GM11168 (cell line): ENCODE measurements around the gene CD247.

ENCODE experiments used
- in situ Hi-C: fragments of 300-500 bp; cut with MboI; formaldehyde crosslinking; loops from one replicate; pipeline ENCODE4 v1.12.0; 2022; ENCODE audit warnings: low sequenced_read_pairs; ENCODE audit not compliant: unreplicated experiment

The CD247 gene

DNA sequence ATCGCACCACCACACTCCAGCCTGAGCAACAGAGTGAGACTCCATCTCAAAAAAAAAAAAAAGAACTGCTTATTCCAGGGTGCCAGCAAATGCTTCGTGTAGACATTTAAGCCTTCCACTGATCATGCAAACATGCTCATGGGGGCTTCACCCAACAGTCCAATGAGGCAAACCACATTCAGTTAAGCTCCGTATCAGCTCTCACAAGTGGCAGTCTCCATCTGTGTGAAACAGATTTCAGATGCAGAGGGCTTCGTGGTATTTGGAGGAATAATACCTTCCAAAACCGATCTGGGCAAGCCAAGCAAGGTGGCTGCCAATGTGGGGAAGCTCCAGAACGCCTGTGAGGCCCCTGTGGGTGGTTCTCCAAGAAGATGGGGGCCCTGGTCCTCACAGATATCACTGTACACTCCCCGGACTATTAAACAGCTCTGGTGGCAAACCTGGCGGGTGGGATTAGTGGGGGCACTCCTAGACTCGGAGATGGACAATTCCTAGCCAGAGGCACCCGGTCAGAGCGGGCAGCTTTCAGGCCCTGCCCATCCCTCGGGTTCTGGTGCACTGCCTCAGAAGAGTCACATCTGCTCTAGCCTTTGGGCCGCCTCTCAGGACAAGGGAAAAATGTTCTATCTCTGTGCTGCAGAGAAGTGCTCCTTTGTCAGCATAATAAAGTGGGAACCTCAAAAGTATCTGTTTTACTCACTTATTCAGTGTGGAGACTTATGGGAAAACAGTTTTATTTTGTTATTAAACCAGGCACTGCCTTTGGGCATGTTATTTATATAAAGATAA, 25.1 kb upstream of the CD247 start:
- in situ Hi-C loops = no loop called here

DNA sequence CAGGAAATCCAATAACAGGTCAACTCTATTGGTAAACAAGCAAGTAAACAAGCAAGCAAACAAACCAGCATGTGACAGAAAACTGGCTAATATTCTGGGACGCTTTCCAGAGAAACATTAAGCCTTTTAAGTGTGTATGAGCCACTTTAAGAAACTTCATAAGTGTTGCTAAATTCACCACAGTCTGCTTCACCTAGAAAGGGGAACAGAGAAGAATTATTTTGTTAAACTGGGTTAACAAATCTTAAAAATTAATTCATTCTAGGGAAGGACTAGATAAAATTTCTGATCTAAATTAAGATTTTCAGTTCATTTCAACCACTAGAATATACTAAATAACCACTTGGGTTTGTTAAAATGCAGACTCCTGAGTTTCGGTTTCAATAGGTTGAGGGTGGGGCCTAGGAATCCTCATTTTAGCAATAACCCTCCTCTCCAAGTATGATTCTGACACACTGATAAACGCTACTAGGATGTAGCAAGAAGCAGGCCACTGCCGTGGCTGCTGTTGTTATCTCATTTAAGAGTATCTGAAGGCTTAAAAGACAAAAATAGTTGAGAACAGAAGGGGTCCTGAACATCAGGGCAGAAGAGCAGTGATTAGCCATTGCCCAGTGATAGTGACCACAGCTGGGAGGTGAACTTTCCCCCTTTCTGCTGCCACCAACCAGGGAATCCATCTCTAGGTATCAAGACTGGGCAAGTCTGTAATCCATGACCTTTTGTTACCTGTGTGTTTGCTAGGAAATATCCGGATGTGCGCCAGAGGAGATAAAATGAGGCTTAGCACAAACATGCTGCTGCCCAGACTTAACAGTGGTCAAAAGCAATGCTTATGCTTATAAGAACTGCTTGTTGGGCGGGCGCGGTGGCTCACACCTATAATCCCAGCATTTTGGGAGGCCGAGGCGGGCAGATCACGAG, 24.0 kb upstream of the CD247 start:
- in situ Hi-C loops = no loop called here

DNA sequence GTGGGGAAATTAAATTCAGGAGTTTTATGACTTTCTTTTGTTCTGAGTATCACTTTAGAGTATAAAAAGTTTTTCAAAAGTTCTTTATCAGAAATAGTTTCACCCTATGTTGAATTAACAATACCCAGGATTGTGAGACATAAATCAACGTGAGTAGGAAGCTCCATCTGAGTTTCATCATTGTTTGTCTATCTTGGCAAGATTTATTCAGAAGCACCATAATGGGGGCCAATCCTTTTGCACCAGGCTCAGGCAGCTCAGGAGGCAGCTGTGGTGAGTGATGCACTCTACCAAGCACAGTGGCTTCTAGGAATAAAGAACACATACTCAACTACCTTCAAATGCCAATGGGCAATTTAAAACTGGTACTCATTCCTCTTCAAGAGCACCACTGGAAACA, 23.3 kb upstream of the CD247 start:
- in situ Hi-C loops = no loop called here

DNA sequence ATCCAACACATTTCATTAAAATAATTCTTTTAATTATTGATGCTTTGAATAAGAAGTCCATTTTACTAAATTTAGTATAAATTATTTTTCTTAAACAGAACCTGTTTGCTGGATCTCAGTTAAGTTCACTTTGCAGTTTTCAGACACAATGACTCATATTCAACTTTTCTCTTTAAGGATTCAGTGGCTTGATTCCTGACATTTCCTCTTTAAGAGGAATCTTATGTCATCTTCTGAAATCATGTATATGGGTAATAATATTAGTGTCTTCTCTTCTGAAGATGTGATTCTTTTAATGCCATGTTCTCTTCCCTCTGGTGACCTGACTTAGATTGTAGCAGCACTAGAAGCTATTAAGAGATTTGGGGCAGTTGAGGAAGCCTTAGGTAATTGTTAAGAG, 22.7 kb upstream of the CD247 start:
- in situ Hi-C loops = no loop called here

DNA sequence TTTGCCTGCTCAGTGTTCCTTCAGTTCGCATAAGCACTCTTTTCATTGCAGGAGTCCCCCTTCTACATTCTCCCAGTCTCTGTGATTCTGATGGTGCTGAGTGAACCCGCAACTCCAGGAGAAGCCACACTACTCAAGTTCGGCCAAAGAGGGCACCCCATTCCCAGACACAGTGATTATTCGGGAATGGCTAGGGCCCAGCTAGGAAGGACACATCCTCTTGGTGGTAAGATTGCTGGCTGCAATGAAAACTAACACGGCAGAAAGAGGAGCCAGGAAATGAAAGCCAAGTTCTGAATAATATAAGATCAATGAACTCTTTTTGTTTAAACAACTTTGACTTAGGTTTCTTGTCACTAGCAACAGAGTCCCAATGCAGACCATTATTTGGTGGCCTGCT, 20.3 kb upstream of the CD247 start:
- in situ Hi-C loops = loop anchor here (10.0 kb wide), 1 partner anchor 104 kb away; no protein-coding TSS in a partner anchor

DNA sequence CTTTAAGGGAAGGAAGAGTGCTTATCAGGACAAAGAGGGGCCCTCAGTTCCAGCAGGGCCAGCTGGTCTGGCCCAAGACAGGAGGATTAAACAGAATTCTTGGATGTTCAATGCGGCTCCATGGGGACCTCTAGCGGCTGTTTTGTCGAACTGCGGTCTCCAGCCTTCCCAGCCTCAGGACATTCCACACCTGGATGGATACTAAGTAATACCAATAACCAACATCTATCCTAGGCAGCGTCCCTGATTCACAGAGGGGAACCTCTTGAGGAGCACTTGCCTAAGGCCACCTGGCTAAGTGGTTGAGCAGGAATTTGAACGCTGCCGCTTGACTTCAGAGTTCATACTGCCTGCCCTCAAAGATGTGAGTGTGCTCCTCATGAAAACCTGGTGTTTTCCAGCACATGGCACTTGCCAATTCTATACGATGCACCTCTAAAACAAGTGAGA, 15.5 kb upstream of the CD247 start:
- in situ Hi-C loops = loop anchor here (10.0 kb wide), 1 partner anchor 99 kb away; no protein-coding TSS in a partner anchor

DNA sequence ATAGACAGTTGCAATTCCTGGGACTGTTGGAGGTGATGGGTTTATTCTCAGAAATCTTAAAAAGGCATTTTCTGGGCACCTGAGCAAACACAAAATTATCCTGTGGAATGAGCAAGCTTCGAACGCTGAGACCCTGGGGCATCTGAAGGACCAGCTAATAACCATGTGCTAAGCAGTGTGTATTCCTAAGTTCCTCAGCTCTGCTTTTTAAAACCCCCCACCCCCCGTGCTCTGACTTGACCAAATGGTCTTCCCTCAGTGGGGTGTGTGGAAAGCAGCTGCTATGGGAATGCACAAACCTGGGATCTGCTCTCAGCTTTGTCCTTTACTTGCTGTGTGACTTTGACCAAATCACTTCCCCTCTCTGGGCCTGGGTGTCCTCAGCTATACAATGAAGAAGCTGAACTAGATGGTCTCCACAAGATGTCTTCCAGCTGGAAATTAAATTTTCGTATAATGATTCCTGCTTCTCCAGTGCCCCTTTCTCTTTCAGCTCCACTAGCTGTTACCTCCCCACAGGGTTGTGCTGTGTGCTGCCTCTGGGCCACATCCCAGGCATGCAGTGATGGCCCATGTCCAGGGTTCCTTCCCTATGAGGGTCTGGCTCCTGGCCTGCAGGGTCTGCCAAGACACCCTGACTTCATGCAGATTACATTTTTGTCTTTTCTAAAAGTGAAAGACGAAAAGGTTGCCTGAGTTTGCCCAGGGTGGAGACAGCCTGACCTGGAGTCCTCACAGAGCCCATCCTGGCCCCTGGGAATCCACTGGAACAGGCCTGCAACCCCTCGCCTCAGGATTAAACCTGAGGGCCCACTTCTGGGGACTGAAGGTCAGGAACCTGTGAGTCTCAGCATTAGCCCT, 14.9 kb upstream of the CD247 start:
- in situ Hi-C loops = loop anchor here (10.0 kb wide), 1 partner anchor 98 kb away; no protein-coding TSS in a partner anchor

DNA sequence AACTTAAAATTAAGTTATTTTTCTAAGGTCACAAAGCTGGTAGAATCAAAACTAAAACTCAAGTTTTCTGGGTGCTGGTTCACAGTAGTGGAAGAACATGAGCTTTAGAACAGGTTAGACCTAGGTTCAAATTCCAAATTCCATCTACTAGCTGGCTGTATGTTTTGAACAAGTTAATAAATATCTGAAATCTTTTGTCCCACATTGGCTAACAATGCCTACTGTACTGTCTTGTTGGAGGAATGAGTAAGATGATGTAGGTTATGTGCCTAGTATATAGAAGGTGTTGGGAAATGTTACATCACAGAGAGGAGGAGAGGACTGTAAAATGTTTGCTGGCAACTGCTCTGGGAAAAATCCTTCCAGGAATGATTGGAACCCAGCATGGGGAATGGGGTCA, 14.0 kb upstream of the CD247 start:
- in situ Hi-C loops = loop anchor here (10.0 kb wide), 1 partner anchor 98 kb away; no protein-coding TSS in a partner anchor

DNA sequence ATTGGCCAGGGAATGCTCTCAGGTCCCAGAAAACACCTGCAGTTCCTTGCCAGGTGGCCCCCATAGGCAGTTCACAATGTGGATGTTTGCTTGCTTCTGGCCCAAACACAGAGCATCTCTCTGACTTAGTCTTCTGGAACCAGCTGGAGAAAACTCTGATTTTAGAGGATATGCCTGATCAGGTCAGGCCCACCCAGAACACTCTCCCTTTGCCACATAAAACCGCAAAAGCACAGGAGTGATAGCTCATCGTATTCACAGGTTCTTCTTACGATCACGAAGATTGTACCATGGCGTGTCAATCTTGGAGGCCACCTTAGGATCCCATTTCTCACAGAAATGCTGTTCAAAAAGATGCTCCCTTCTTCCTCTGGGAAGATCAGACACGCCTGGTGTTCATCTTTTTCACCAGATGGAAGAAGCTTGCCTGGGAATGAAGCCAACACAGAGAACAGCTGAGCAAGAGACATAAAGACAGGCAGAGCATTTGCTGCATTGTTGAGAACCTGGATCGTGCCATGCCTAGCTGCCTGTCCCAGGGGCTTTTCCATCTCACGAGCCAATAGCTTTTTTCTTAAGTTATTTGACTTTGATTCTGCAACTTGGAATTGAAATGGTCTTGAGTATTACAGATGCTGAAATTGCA, 11.6 kb upstream of the CD247 start:
- in situ Hi-C loops = loop anchor here (10.0 kb wide), 1 partner anchor 95 kb away; no protein-coding TSS in a partner anchor

DNA sequence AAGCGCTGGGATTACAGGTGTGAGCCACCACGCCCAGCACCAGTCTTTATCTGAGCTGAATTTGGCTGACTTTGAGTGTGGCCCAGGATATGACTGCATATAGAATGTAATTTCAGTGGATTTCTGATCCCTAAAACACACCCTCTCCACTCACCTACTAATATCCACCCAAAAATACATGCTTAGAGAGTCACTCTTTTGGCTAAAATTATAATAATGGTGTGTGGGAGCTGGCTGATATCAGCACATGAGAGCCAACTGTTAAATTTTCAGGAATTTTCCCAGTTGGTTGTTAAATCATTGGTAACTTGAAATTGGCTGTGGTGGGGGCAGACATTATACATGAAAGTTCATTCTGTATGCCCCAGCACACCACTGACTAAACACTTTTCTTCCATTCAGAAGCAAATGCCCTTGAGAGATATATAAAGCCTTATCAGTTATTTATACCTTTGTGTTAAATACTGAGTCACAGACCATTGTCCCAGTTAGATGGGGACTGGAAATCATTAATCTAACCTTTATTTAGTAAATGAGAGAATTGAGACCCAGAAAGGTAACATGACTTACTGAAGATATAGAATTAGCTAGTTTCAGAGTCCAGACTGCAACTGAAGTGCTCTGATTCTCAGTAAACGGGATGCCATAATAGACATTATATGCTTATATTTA, 9.9 kb upstream of the CD247 start:
- in situ Hi-C loops = no loop called here

DNA sequence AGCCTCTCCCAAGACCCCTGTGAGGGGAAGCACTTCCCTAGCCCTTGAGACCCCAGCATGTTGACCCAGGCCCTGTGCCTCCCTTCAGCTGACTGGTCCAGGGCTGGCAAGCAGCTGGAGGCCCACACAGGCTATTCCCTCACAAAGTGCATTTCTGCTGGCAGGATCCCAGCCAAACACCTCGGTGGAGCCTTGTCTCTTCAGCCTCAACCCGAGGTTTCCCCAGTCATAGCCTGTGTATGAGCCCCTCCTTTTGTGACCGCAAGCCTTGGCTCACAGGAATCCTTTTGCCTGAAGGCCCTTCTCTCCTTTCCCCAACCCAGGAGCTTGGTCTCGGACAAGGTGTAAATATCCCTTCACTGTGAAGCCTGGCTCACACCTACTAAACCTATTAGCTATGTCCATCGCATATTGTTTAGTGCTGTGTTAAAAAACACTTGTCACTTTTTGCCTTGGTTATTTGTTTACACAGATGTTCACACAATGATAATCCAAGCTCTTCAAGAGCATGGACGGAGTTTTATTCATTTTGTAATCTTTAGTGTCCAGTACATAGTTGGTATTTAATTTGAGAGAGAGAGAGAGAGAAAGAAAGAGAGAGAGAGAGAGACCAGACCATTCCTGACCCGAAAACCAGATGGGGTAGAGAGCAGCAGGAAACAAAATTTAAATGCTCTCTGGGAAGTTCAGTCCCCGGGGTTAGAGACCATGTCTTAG, 8.5 kb upstream of the CD247 start:
- in situ Hi-C loops = no loop called here

DNA sequence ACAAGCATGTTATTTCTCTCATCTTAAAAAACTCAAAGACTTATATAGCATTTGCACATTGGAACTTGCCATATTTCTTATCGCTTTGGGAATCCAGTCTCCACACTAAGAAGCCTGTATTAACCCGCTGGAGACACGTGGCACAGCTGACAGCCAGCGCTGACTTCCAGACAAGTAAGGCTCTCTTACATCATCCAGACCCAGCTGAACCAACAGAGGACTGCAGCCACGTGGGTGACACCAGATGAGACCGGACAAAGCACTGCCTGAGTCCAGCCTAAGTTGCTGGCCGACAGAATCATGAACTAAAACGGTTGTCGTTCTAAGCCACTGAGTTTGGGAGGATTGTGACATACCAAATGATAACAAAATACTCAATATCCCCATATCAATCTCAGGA, 6.3 kb upstream of the CD247 start:
- in situ Hi-C loops = no loop called here

DNA sequence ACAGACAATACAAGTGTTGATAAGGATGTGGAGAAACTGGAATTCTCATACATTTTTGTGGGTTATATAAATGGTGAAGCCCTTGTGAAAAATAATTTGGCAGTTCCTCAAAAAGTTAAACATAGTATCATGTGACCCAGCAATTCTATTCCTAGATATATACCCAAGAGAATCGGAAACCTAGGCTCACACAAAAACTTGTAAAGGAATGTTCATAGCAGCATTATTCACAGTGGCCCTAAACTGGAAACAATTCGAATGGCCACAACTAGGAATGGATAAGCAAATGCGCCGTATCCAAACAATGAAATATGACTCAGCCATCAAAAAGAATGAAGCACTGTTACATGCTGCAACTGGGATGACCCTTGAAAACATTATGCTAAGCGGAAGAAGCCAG, 3.9 kb upstream of the CD247 start:
- in situ Hi-C loops = no loop called here

DNA sequence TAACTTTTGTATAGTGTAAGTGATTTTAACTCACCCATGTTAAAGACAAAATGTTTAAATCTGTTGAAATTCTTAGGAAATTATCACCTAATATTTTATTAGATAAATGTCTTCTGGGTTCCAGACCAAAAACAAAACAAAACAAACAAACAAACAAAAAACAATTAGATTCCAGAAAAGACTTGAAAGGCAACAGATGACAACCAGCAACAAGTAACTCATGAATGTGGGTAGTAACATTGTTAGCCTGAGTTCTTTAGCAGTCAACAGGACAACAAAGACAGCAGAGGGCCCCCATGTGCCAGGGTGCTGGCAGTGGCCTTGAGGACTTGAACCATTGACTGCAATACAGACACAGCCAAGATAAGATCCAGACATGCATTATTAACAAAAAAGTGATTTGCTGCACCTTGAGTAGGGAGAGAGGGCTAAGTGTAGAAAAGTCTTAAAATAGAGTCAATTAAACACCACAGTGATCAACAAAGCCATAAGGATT, 2.4 kb upstream of the CD247 start:
- in situ Hi-C loops = no loop called here

DNA sequence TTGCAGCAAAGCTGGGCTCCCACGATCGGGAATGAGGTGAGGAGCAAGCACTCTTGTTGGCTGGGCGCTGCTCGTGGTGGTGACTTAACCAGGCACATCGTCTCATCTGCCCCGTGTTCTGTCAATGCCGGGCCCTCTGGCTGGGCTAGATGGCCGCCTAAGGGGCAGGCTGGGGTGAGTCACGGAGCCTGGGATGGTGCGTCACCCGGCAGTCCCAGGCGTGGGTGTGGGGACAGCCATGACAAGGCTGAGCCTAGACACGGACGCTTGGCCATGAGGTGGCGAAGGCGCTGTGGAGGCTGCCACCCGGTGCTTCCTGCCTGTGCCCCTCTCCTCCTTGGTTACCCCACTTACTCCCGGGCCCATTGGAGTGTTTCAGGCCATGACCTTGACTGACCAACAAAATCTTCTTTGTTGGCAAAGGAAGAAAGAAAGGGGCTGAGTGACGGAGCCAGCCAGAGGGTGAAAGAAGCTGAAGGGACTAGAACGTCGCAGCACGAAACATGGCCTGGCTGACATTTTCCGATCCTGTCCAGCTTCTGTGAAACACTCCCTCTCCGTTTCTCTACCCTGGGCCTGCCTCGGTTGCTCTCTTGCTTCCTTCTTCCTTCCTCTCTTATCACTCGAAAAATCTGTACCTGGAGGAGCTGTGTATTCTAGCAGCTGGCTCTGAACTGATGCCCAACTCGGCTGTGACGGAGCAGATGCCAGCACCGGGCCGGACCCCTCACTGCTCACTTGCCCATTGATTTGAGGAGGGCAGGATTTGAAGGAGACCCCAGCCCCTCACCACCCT, 596 bp downstream of the CD247 start:
- in situ Hi-C loops = no loop called here

DNA sequence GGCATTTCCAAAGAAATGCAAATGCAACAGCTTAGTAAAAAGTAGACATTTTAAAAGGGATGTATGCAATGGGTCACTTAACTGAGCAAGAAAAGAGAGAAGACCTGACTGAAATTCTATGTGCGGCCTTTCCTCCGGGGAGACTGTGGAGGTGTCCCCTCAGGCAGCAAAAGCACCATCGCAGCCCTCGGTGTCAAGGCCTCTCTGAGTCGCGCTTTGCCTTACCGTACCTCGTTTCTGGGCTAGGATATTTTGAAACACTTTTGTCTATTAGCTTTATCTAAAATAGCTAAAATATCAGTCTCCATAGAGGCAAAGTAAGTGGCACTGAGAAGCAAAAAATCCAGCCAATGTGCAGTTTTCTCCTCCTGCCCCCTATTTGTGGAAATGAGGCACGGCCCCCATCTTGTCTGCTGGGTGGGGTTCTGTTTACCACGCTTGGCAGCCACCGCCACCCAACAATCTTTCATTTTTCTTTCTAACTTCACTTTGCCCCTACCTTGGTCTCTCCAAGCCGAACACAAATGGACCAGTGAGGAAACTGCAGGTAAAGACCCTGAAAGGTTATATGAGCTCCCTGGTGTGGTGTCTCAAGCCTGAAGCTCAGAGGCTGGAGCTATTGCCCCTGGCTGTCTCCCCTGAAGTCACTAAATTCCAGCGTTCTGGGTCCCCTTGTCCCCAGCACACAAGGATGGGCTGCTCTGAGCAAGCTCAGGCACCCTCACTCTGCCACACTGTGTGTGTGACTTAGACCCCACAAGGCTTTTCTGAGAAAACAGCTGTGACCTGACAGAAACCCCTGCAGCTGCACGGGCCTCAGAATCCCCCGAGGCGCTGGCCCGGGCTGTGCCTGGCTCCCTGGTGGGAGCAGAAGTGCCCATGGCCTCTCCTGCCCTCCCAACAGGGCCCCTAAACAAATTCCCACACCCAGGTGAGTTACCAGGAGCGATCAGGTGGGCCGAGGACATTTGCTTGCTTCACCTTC, 1.6 kb downstream of the CD247 start:
- in situ Hi-C loops = no loop called here
